H1 (cell line): ENCODE measurements around the gene SLIT3. TPM values are rescaled to one million over a fixed set of nuclear protein-coding genes. Genes with fewer than 3 reads are reported as not detected.
A peak's percentile ranks its signal among the peaks of the same experiment; 100 is the strongest.

Experiments
- CTCF ChIA-PET: fragments of 300-600 bp; sonication (Branson Sonifier 250); formaldehyde crosslinking; loops from one replicate; lab custom pipeline; 2021; ENCODE audit not compliant: partially characterized antibody; lab: Charles Lee
- POLR2A ChIA-PET: fragments of 300-600 bp; sonication (Branson Sonifier 250); formaldehyde crosslinking; loops from one replicate; lab custom pipeline; 2021; ENCODE audit warnings: inconsistent platforms; ENCODE audit not compliant: partially characterized antibody; lab: Charles Lee
- DNase-seq, 2 experiments: peaks; one replicate each; pipeline versions ENCODE4 v3.0.0 to v3.0.0-alpha.2; 2010 to 2022; ENCODE audit warnings: low spot score in 2 of 2, low read depth in 1 of 2, mixed read lengths in 1 of 2
- FAIRE-seq: peaks from 2 replicates; lab custom pipeline; 2011; peaks lifted over from hg19 to GRCh38; lab: Jason Lieb, UNC
- H2AFZ ChIP-seq: 2 replicates; pipeline ENCODE4 v1.8.1; 2012; ENCODE audit warnings: low read length, inconsistent platforms
- H2AK5ac ChIP-seq: 2 replicates; pipeline ENCODE4 v1.6.1; 2013; ENCODE audit warnings: low read depth, low read length
- H2BK120ac ChIP-seq: replicated peaks from 2 replicates; pipeline ENCODE3; 2013; ENCODE audit warnings: low read depth, low read length, inconsistent platforms
- H2BK12ac ChIP-seq: 2 replicates; pipeline ENCODE4 v1.6.1; 2013; ENCODE audit warnings: low read depth, low read length
- H2BK15ac ChIP-seq: 2 replicates; pipeline ENCODE4 v1.6.1; 2013; ENCODE audit warnings: low read length
- H2BK20ac ChIP-seq: 2 replicates; pipeline ENCODE4 v1.6.1; 2013; ENCODE audit warnings: low read length
- H2BK5ac ChIP-seq: 2 replicates; pipeline ENCODE4 v1.6.1; 2013; ENCODE audit warnings: low read depth, low read length
- H3K14ac ChIP-seq: 2 replicates; pipeline ENCODE4 v1.6.1; 2013; ENCODE audit warnings: inconsistent platforms; ENCODE audit not compliant: insufficient read length
- H3K18ac ChIP-seq: 2 replicates; pipeline ENCODE4 v1.6.1; 2013; ENCODE audit warnings: low read length; ENCODE audit errors: extremely low read depth
- H3K23ac ChIP-seq: 2 replicates; pipeline ENCODE4 v1.6.1; 2013; ENCODE audit warnings: inconsistent platforms; ENCODE audit not compliant: insufficient read length
- H3K23me2 ChIP-seq: 2 replicates; pipeline ENCODE4 v1.6.1; 2013; ENCODE audit warnings: low read depth, low read length
- H3K27ac ChIP-seq: 2 replicates; pipeline ENCODE4 v1.6.1; 2011; ENCODE audit warnings: low read depth, low read length, inconsistent platforms
- H3K27me3 ChIP-seq, 4 experiments: replicated peaks in 1 of 4; 1 replicate in 1 of 4; 2 replicates in 3 of 4; pipeline versions ENCODE4 v1.6.1 to v1.8.1; 2011 to 2013; ENCODE audit warnings: low read length in 3 of 4, mild to moderate bottlenecking in 3 of 4, inconsistent platforms in 2 of 4, mixed read lengths in 2 of 4, moderate library complexity in 1 of 4; ENCODE audit not compliant: control insufficient read depth in 3 of 4, insufficient read depth in 3 of 4; ENCODE audit errors: extremely low read depth in 1 of 4
- H3K36me3 ChIP-seq, 4 experiments: 2 replicates each; pipeline versions ENCODE4 v1.6.1 to v1.8.1; 2011 to 2013; ENCODE audit warnings: mild to moderate bottlenecking in 4 of 4, low read length in 3 of 4, moderate library complexity in 2 of 4, control low read depth in 1 of 4, inconsistent platforms in 1 of 4; ENCODE audit not compliant: insufficient read depth in 4 of 4, control insufficient read depth in 2 of 4
- H3K4ac ChIP-seq: replicated peaks from 2 replicates; pipeline ENCODE3; 2013; ENCODE audit warnings: low read length, low read depth, mixed read lengths, inconsistent platforms; ENCODE audit not compliant: insufficient read length
- H3K4me1 ChIP-seq, 4 experiments: replicated peaks in 1 of 4; 1 replicate in 1 of 4; 2 replicates in 3 of 4; pipeline versions ENCODE4 v1.6.1 to v1.8.1; 2011 to 2013; ENCODE audit warnings: low read length in 3 of 4, inconsistent platforms in 2 of 4, mixed read lengths in 1 of 4; ENCODE audit not compliant: insufficient read depth in 4 of 4, control insufficient read depth in 3 of 4
- H3K4me2 ChIP-seq, 2 experiments: 2 replicates each; pipeline versions ENCODE4 v1.6.1 to v1.8.1; 2011 to 2013; ENCODE audit warnings: low read depth in 2 of 2, low read length in 2 of 2, control low read depth in 1 of 2, inconsistent platforms in 1 of 2, mild to moderate bottlenecking in 1 of 2; ENCODE audit not compliant: insufficient read depth in 1 of 2
- H3K4me3 ChIP-seq, 4 experiments: fragments of 200-600, 300-600 bp in 1 of 4; sonication (generic), shearing (Covaris generic), sonication (Bioruptor Twin) in 1 of 4; 2 replicates each; pipeline versions ENCODE4 v1.5.1 to v1.8.1; 2011 to 2016; ENCODE audit warnings: low read length in 4 of 4, low read depth in 3 of 4, control low read depth in 2 of 4, inconsistent platforms in 2 of 4, mild to moderate bottlenecking in 2 of 4, mixed read lengths in 1 of 4, moderate library complexity in 1 of 4; ENCODE audit not compliant: insufficient read depth in 2 of 4; ENCODE audit errors: extremely low read depth in 1 of 4
- H3K56ac ChIP-seq: replicated peaks from 2 replicates; pipeline ENCODE3; 2013; ENCODE audit warnings: low read depth, mild to moderate bottlenecking, mixed read lengths, low read length, inconsistent platforms; ENCODE audit not compliant: insufficient read length
- H3K79me1 ChIP-seq: 2 replicates; pipeline ENCODE4 v1.6.1; 2013; ENCODE audit warnings: low read depth, low read length, control low read depth
- H3K79me2 ChIP-seq, 2 experiments: 2 replicates each; pipeline versions ENCODE4 v1.6.1 to v1.8.1; 2012 to 2013; ENCODE audit warnings: low read length in 2 of 2, mild to moderate bottlenecking in 2 of 2, inconsistent platforms in 1 of 2; ENCODE audit not compliant: insufficient read depth in 2 of 2, control insufficient read depth in 1 of 2
- H3K9ac ChIP-seq, 4 experiments: replicated peaks in 1 of 4; 1 replicate in 1 of 4; 2 replicates in 3 of 4; pipeline versions ENCODE4 v1.6.1 to v1.8.1; 2011 to 2013; ENCODE audit warnings: low read depth in 3 of 4, low read length in 3 of 4, control low read depth in 2 of 4, mild to moderate bottlenecking in 2 of 4, moderate library complexity in 2 of 4, inconsistent platforms in 1 of 4; ENCODE audit errors: extremely low read depth in 1 of 4
- H3K9me3 ChIP-seq, 2 experiments: 2 replicates each; pipeline versions ENCODE4 v1.6.1 to v1.8.1; 2012 to 2013; ENCODE audit warnings: mild to moderate bottlenecking in 2 of 2, moderate library complexity in 2 of 2, control low read depth in 1 of 2, inconsistent platforms in 1 of 2, low read depth in 1 of 2, low read length in 1 of 2, mixed read lengths in 1 of 2; ENCODE audit not compliant: insufficient read depth in 2 of 2
- H4K20me1 ChIP-seq, 2 experiments: replicated peaks in 1 of 2; 2 replicates each; pipeline versions ENCODE3 to v1.8.1; 2011 to 2013; ENCODE audit warnings: inconsistent platforms in 2 of 2, low read length in 2 of 2, mild to moderate bottlenecking in 1 of 2; ENCODE audit not compliant: insufficient read depth in 2 of 2, control insufficient read depth in 1 of 2
- H4K5ac ChIP-seq: 2 replicates; pipeline ENCODE4 v1.6.1; 2013; ENCODE audit warnings: low read length, low read depth, mixed read lengths, inconsistent platforms; ENCODE audit not compliant: insufficient read length
- H4K8ac ChIP-seq: 2 replicates; pipeline ENCODE4 v1.8.0; 2013; ENCODE audit warnings: mild to moderate bottlenecking, moderate library complexity, low read length, inconsistent platforms; ENCODE audit not compliant: insufficient read depth; ENCODE audit errors: extremely low read depth
- H4K91ac ChIP-seq: replicated peaks from 2 replicates; pipeline ENCODE3; 2013; ENCODE audit warnings: low read length, mixed read lengths, inconsistent platforms; ENCODE audit not compliant: insufficient read length
- WGBS, 2 experiments: shearing (Covaris generic) in 1 of 2; methylation state at CpG; one replicate each; pipeline versions ENCODE4 v1.1.6 to v1.1.7; 2013 to 2015; ENCODE audit warnings: low lambda C conversion rate in 2 of 2, mixed read lengths in 2 of 2, inconsistent platforms in 1 of 2, low coverage in 1 of 2, missing lambda C conversion rate in 1 of 2; ENCODE audit not compliant: insufficient replicate concordance in 2 of 2, insufficient coverage in 1 of 2, insufficient read length in 1 of 2; ENCODE audit errors: extremely low coverage in 1 of 2, missing lambda C conversion rate in 1 of 2; 5-methylcytosine and 5-hydroxymethylcytosine counted together
- polyA plus RNA-seq, 7 experiments: library from polyadenylated mRNA; depleted of rRNA in 3 of 7; stranded (reverse) in 5 of 7; unstranded in 2 of 7; fragments of >200 nt in 5 of 7; fragments of 200-250 nt in 2 of 7; gene quantifications; 1 replicate in 5 of 7; 2 replicates in 1 of 7; 4 replicates in 1 of 7; pipeline versions ENCODE4 v1.2.1 to v1.2.3, GENCODE V29; 2011 to 2013; ENCODE audit warnings: missing spikeins in 2 of 7, mixed read lengths in 2 of 7
- total RNA-seq: library from RNA; stranded (reverse); fragmentation: NEBNext Ultra II Directional; extraction: Animal tissue kit (Norgen Biotek cat#: 25700); gene quantifications from 2 replicates; pipeline ENCODE4 v1.2.1, GENCODE V29; 2021

Gene SLIT3
- total and polyA plus RNA-seq, 2 of the 8 experiments (the other 6 are each of a cell fraction or from before 2014, with no cell fraction given), result 1.1 to 1.2 TPM

- no peaks in the 10 kb centered on the region for H3K27me3 ChIP-seq
- H3K4ac ChIP-seq, result no peak overlapping the region
- H3K14ac ChIP-seq, result no peak overlapping the region
- H2BK15ac ChIP-seq, result no peak overlapping the region
- H3K56ac ChIP-seq, result no peak overlapping the region
- H3K27ac ChIP-seq, result no peak overlapping the region
- no peaks in the 10 kb centered on the region for H3K4me1 ChIP-seq
- no peak overlapping the region for H2BK12ac ChIP-seq
- H3K9me3 ChIP-seq, result no peaks in the 10 kb centered on the region
- no peak overlapping the region for H3K4me2 ChIP-seq
- H3K36me3 ChIP-seq, result no peaks in the 10 kb centered on the region
- FAIRE-seq, result peak; percentile 78
- no peak overlapping the region for H3K9ac ChIP-seq
- H4K91ac ChIP-seq, result no peak overlapping the region
- no peak overlapping the region for H3K23ac ChIP-seq
- no peak overlapping the region for H3K18ac ChIP-seq
- ChIA-PET POLR2A (interaction anchor here (0.5 kb wide), 1 partner anchor 263 kb away, joined by 3 read pairs; no protein-coding TSS in a partner anchor), CTCF (interaction anchor here (0.6 to 5.9 kb wide), 50 partner anchors 9 to 1485 kb away, joined by 3 to 89 read pairs (median 4); no protein-coding TSS in a partner anchor)
- no peak overlapping the region for H4K5ac ChIP-seq
- H2BK20ac ChIP-seq, result no peak overlapping the region
- no peak overlapping the region for H4K8ac ChIP-seq
- no peak overlapping the region for H2BK5ac ChIP-seq
- H2BK120ac ChIP-seq, result no peak overlapping the region
- DNase-seq, result peak; percentile 9 to 58
- no peak overlapping the region for H2AK5ac ChIP-seq
- H3K79me1 ChIP-seq, result no peaks in the 10 kb centered on the region
- no peak overlapping the region for H2AFZ ChIP-seq
- peaks cover 0 to 3% of the 10 kb centered on the region in 2 experiments for H4K20me1 ChIP-seq
- H3K79me2 ChIP-seq, result no peaks in the 10 kb centered on the region
- WGBS, 2 experiments, result 65% methylated on average over 5 of the region's 5 CpGs; no CpG with 5 or more reads in 1 of the 2 experiments
- H3K4me3 ChIP-seq, result no peak overlapping the region
- H3K23me2 ChIP-seq, result peaks cover 2% of the 10 kb centered on the region; the same call in 1 of the 2 replicates
Measured at GRCh38 chr5:168706655-168707069, 594.3 kb downstream of the SLIT3 start.
